Activated T-helper 1 cell treated with Interleukin-2 at 50 U/mL for 16 hours (primary cell): ENCODE results near the gene GABRG3.

ENCODE experiments used
- DNase-seq: peaks from one replicate; pipeline ENCODE4 v3.0.0-alpha.2; 2020; ENCODE audit warnings: low read depth

Gene GABRG3

GRCh38 chr15:27579738-27580137 is 608.8 kb downstream of the GABRG3 start:
- no peak for DNase-seq

GRCh38 chr15:27582726-27583410 is 611.9 kb downstream of the GABRG3 start:
- no peak for DNase-seq

- no peak for DNase-seq
Measured at GRCh38 chr15:27583651-27584050, 612.7 kb downstream of the GABRG3 start.

- no peak for DNase-seq
Measured at GRCh38 chr15:27585041-27585640, 614.2 kb downstream of the GABRG3 start.

- no peak for DNase-seq
Measured at GRCh38 chr15:27587810-27588209, 616.8 kb downstream of the GABRG3 start.

GRCh38 chr15:27589260-27589659 is 618.3 kb downstream of the GABRG3 start:
- no peak for DNase-seq

- no peak for DNase-seq
Measured at GRCh38 chr15:27589782-27590181, 618.8 kb downstream of the GABRG3 start.
